Measurements from ENCODE around the gene PDE2A.

PDE2A gene

DNA sequence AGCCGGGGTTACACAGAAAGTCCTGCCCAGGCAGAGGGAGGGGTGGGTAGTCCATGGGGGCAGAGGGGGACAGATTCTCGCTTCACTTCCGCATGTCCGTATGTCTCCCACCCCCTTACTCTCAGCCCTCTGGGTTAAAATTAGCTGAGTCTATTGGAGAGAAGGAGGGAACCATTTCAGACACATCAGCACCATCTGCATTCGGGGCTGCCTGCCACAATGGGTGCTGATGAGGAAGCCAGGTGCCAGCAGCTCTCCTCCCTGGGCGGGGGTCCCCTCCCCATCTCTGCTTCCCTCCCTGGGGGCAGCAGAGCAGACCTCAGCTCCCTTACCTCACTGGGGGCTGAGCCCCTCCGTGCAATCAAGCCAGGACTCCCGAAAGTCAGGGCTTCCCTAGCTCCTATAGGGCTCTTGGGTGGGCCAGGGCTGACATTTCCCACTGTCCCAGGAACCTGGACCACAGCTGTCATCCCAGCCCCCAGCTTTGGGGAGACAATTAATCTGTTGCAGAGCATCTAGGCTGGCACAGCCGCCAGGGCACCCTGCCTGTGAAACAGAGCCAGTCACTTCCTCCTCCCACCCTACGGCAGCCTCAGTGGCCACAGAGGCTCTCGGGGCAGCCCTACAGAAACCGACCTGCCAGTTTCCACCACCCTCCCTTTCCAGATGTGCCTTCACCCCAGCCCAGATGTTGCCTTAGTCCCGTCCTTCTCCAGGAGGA, 67.3 kb downstream of the PDE2A start:
- DNase-seq, result no peak

GRCh38 chr11:72605973-72606747, 68.1 kb downstream of the PDE2A start:
- no peak for DNase-seq

GRCh38 chr11:72604256-72604655, 70.0 kb downstream of the PDE2A start:
- no peak for DNase-seq

DNA sequence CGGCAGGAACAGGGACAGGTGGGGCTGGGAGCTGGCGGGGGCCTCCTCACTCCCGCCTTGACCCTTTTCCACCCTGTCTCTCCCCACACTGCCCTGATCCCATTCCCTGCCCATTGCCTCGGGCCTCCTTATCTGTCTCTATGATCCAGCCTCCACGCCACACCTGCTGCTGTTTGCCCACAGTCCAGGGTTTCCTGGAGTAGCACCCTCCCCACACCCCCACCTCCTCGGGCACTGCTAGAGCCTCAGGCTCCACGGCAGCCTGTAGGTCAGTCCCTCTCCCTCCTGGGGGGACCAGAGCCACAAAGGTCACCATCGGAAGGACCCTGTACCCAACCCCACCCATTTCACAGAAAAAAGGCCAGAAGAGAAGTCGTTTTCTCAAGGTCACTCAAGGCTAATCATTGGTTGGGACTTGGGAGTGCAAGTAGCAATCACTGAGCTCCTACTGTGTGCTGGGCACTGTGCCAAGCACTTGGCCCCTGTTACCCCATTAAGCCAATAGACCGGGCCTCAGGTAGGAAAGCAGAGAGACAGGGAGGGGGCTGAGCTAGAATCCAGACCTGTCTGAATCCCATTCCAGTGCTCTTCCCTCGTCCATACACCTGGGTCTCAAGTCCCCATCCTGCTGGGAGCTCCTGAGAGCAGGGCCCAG, 71.8 kb downstream of the PDE2A start:
- DNase-seq, result no peak

DNA sequence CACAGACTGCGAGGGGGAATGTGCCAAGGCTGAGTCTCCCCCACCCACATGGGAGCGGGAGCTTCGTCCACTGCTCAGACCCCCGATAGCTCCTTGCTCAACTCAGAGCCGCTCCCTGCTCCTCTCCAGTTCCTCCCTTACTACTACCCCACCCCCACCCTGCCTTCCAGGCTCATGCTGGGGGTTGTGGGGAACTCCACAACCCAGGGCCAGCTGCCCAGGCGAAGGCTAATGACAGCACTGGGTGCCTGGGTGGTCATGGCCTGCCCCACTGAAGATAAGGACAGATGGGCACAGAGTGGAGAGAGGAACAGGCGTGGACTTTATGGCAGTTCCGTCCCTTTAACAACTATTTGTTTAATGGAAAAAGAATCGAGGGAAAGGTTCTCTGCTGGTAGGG, 73.7 kb downstream of the PDE2A start:
- no peak for DNase-seq

DNA sequence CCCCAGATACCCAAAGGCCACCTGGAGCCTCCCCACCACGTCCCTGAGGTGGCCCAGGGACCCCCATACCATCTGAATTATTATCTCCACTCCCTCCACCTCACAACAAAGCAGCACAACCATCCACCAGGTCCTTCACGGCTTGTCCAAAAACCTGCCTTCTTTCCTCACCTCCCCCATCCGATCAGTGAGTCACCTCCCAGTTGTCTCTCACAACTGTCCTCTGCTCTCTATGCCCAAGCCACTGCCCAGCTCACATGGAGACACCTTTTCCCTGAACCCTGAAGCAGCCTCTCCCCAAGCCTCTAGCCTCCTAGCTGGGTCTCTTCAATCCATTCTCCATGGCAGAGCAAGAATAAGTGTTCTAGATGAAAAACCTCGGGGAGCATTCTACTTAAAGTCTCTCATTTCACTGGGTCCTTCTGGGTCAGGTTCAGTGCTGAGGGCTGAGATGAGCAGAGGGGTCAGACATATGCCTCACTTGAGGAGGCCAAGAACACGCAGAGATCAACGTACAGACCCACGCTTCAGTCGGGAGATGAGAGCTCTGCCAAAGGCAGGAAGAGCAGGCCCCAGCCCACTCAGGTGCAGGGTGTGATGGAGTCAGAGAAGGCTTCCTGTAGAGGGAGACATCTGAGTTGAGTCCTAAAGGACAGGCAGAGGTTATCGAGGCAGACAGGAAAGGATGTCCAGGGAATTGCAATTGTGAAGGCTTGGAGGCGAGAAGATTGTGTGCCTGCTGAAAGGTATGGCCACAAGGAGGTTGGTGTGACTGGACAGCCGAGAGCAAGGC, 74.7 kb downstream of the PDE2A start:
- no peak for DNase-seq

DNA sequence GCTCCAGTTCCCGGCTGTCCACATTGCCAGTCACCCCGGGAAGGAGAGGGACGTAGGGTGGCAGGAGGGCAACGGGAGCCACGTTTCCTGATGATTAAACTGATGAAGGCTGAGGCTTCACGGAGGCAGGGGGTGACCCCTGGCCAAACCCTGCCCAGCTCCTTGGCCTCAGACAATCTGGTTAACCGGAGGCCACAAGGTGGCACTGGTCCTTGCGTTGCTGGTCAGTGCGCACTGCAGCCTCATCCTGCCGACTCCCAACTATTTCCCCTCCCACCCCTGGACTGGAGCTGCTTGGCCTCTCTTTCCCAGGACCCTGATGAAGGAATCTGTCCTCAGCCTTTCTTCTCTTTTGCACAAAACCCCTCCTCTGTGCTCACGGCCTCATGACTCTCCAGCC, 75.3 kb downstream of the PDE2A start:
- no peak for DNase-seq

- DNase-seq, result no peak
Measured at GRCh38 chr11:72598466-72598865, 75.8 kb downstream of the PDE2A start.

DNA sequence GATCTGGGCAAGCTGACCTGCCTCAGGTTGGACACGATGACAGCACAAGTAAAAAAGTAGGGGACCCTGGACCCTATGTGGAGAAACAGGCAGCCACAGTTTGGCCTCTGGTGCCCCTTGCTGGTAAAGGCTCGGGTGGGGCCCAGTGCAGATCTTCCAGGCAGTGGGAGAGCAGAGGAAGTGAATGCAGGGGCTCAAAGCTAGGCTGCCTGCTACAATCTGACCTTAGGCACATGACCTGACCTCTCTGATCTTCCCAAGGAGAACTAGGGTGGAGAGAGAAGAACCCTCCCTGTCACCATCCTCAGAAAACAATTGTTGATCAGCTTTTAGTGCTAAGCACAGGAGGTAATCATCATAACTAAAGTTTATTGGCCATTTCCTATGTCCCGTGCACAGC, 76.5 kb downstream of the PDE2A start:
- no peak for DNase-seq

DNA sequence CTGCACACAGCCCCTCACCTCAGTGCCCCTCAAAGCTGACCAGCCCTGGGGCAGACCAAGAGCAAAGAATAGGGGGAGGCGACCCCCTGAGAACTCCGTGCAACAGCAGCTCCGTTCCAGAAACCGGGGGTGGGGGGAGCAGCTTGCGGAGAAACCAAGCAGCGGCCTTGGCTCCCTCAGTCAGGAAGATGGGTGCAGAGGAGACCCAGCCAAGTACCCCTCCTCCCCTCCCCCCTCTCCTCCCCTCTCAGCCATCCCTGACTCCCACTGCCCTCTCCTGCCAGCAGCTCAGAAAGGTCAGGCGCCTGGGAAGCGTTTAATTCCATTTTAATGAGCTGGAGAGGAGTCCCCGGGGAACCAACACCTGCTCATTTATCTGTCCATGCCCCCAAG, 78.9 kb downstream of the PDE2A start:
- no peak for DNase-seq

DNA sequence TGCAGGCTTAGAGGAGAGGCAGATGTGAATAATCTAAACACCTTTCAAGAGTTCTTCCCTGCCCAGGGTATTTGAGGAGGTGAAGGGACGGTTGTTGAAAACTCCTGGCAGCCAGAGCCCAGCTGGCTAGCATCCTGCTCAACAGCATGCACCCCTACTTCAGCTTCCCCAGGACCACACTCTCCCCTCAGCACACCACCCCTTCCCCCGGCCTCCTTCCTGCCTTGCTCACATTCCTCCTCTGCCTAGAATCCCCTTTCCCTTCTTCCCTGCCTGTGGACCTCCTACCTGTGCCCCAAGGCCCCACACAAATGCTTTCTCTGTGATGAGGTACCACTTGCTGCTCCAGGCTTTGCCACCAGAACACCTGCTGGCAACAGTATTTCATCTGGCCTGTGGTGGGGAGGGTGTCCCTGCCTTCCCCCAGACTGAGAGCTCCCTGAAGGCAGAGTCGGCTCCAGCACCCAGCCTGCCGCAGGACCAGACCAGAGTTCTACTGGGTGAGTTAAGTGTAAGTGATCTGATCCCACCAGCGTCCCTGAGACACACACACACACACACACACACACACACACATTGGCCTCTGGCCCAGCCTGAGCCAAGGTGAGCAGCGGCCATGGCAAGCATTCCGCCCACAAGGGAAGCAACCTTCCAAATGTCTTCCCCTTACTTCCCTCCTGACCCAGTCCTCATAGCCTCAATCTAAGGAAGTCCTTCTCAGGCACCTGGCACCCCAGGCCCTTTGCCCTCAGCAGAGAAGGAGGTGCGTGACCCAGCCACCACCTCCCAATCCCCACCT, 79.5 kb downstream of the PDE2A start:
- no peak for DNase-seq

DNA sequence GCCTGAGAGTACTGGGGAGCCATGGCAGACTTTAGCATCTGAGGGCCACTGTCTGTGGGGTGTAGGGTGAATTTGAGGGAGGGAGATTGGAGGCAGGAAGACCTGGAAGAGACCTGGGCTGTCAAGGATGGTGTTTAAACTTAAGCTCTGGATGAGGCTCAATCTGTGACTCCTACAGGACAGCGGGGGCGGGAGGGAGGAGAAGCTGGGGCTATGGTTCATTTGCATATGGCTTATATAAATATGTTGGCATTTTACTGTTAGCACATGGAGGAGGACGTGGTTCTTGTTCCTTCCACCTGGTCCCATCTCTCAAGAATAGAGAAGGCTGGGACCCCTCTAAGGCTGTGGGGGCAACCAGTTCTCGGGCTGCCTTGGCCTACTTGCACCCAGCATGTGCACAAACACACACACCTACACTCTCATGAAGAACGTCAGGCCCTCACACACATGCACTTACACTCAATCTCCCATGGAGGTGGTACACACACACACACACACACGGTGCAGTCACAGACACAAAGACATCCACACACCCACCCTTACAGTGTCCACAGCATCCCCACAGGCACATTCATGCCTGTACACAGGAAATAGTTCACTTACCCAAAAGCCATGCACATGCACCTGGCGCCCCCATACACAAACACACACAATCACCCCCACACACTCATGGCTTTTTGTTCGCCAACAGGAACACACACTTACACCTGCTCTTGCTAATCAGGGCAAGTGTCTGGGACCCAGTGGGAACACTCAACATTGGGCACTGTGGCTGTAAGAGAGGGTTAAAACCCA, 81.3 kb downstream of the PDE2A start:
- DNase-seq, result no peak

- DNase-seq, result no peak
Measured at GRCh38 chr11:72591785-72592502, 82.3 kb downstream of the PDE2A start.

DNA sequence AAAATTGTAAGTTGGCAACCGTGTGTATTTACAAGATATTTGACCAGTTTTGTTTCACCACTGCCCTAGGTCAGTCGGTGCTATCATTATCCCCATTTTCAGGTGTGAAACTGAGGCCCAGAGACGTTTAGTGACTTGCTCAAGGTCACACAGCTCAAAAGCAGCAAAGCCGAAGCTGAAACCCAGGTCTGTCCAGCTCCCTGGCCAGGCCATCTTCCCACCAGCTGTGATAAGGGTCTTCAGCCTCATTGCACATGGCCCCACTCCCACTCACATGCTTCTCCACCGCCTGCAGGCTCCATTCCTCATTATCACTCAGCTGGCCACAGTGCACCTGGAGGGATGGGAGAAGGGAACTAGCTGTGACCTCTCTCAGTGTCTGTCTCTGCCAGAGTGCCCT, 83.2 kb downstream of the PDE2A start:
- DNase-seq, result no peak

DNA sequence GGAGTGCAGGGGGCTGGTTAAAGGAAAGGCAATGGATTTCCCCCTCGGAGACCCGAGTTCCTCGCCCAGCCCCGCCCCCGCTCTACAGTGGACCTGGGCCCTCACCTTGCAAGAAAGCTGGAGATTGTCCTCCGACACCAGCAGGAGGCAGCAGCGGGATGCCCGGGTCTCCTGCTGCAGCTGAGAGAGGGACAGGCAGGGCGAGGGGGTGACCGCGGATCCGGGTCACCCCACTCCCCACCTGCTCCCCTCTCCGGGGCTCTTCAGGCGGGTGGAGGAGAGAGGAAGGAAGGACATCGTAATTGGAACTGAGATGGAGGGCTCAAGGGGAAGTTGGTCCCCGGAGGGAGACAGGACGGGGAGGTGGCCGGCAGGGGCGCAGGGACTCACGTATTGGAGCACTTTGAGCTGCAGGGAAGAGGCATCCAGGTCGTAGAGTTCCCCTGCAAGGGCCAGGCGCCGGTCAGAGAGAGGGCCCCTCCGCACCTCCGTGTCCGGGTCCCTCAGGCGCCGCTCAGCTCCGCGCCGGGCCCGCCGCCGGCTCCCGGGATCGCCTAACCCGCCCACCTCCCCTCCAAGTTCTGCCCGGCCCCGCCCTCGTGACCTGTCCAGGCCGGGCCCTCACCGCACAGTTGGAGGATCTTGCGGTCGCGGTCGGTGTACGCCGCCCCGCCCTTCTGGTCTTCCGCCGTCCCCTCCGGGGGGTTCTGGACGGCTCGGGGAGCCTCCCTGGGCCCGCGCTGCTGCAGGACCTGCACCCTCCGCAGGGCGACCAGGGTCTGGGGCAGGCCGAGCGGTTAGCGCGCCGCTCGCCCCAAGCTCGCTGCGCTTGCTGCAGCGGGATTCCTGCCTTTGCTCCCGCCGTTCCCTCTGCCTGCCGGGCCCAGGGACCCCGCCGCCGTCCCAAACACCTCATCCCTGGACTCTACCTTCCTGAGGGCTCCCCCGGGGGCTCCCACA, 84.1 kb downstream of the PDE2A start:
- no peak for DNase-seq

DNA sequence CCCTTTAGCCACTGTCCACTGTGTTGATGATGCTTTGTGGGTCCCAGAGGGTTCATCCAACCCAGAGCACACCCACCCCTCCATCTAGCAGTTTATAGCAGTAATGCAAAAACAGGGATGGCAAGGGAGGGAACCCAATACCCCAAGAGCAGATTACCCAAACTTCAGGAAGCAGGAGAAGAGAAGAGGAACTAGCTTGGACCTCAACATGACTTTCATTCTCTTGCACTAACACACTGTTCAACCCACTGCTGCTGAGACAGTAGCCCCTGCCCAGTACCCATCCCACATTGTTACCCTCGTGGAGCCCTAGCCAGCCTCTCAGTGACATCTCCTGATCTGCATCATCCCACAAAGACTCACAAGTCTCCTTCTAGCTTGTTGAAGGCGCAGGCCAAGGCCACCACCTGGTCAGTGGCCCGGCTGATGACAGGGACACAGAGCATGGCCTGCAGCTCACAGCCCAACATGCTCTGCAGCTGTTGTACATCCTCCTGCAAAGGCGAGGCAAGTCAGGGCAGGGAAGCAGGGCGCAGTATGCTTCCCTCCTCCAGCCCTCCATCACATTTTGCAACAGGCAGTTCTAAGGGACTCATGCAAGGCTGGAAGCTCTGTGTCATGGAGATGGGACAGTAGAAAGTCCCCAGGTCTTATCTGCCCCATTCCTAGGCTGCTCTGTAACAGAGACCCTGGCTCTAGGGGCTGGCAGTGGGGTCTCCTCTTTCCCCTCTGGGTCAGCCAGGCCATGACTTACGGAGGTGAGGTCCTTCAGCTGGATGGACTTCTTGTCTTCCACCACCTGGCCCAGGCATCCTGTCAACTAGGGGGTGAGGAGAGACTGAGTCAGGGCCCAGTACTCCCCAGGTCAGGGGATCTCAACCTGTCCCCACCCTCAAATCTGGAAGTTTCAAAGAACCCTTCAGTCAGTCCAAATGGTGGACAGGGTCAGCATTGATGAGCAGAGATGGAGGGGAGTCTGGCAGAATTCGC, 85.5 kb downstream of the PDE2A start:
- DNase-seq, result no peak

GRCh38 chr11:72587696-72588095, 86.5 kb downstream of the PDE2A start:
- no peak for DNase-seq

Measured in NCI-H2029 treated with DMSO at 0.1 percent for 48 hours (cell line).